Suppressor macrophage treated with lipopolysaccharide for 4 hours (primary cell): ENCODE measurements around the gene PCSK6.

ENCODE experiments used
- DNase-seq: peaks from one replicate; pipeline ENCODE4 v3.0.0-alpha.2; 2020

Gene PCSK6

GRCh38 chr15:101498717-101499480, 9.4 kb upstream of the PCSK6 start:
- no peak for DNase-seq

GRCh38 chr15:101498076-101498716, 8.7 kb upstream of the PCSK6 start:
- DNase-seq, result no peak

- DNase-seq, result no peak
Observed at GRCh38 chr15:101497484-101498034, 8.1 kb upstream of the PCSK6 start.

GRCh38 chr15:101497017-101497416, 7.5 kb upstream of the PCSK6 start:
- no peak for DNase-seq

- DNase-seq, result no peak
Observed at GRCh38 chr15:101496198-101496986, 6.9 kb upstream of the PCSK6 start.

GRCh38 chr15:101495334-101496197, 6.1 kb upstream of the PCSK6 start:
- DNase-seq, result no peak

- DNase-seq, result no peak
Observed at GRCh38 chr15:101494251-101494796, 4.8 kb upstream of the PCSK6 start.

- no peak for DNase-seq
Observed at GRCh38 chr15:101492766-101493692, 3.5 kb upstream of the PCSK6 start.

GRCh38 chr15:101491734-101492640, 2.5 kb upstream of the PCSK6 start:
- no peak for DNase-seq

- DNase-seq, result no peak
Observed at GRCh38 chr15:101490922-101491733, 1.6 kb upstream of the PCSK6 start.

- DNase-seq, result no peak
Observed at GRCh38 chr15:101490408-101490891, 943 bp upstream of the PCSK6 start.

- DNase-seq, result peak; percentile 39
Observed at GRCh38 chr15:101489237-101489598, 289 bp downstream of the PCSK6 start.

- no peak for DNase-seq
Observed at GRCh38 chr15:101488300-101489164, 975 bp downstream of the PCSK6 start.

- DNase-seq, result peak; percentile 8
Observed at GRCh38 chr15:101486696-101487459, 2.6 kb downstream of the PCSK6 start.

GRCh38 chr15:101483462-101483861, 6.0 kb downstream of the PCSK6 start:
- no peak for DNase-seq

GRCh38 chr15:101482526-101483371, 6.8 kb downstream of the PCSK6 start:
- no peak for DNase-seq
